Pancreas (tissue), 10 donors: ENCODE results near the gene NOS1AP. TPM values are rescaled to one million over a fixed set of nuclear protein-coding genes. Genes with fewer than 3 reads are reported as not detected.
A peak's percentile ranks its signal among the peaks of the same experiment; 100 is the strongest.

Source experiments
- ATAC-seq, 4 donors: fragments of 200-7000 bp; cut with Tn5 transposase; one replicate each; pipeline versions ENCODE4 v1.8.0 to v1.9.1; 2020; ENCODE audit warnings: mild to moderate bottlenecking in 4 of 4, moderate library complexity in 4 of 4
- DNase-seq, 6 donors: peaks; one replicate each; pipeline ENCODE4 v3.0.0-alpha.2; 2020
- FAIRE-seq: peaks from 2 replicates; lab custom pipeline; 2012; peaks lifted over from hg19 to GRCh38; lab: Jason Lieb, UNC
- H3K27ac ChIP-seq, 4 donors: fragments of 200-600 bp; sonication (generic); 1 replicate in 3 of 4; 2 replicates in 1 of 4; pipeline versions ENCODE4 v1.5.0 to v1.8.0; 2020
- H3K27me3 ChIP-seq, 4 donors: fragments of 200-600 bp; one replicate each; pipeline ENCODE4 v1.8.0; 2021
- H3K36me3 ChIP-seq, 3 donors: fragments of 200-600 bp; sonication (generic) in 1 of 3; one replicate each; pipeline versions ENCODE4 v1.5.0 to v1.8.0; 2020 to 2021
- H3K4me1 ChIP-seq, 3 donors: fragments of 200-600 bp; one replicate each; pipeline ENCODE4 v1.8.0; 2021
- H3K4me3 ChIP-seq, 4 donors: fragments of 200-600 bp; sonication (generic) in 2 of 4; one replicate each; pipeline versions ENCODE4 v1.5.0 to v1.8.0; 2020 to 2021
- H3K9me3 ChIP-seq, 4 donors: fragments of 200-600 bp; one replicate each; pipeline ENCODE4 v1.8.0; 2021
- CTCF ChIP-seq, 4 donors: fragments of 200-600 bp; sonication (generic) in 3 of 4; IDR thresholded peaks; one replicate each; pipeline versions ENCODE4 v1.5.0 to v1.8.0; 2021; ENCODE audit warnings: antibody characterized with exemption in 4 of 4
- WGBS, 2 donors: extraction: QIAGEN DNeasy Blood & Tissue Kit; methylation state at CpG; one replicate each; pipeline ENCODE4 v1.1.7; 2013; 5-methylcytosine and 5-hydroxymethylcytosine counted together
- intact Hi-C, 3 donors: fragments of 100-400 bp; cut with DNase I; formaldehyde crosslinking; loops; one replicate each; pipeline versions ENCODE4 v1.11.1 to v1.14.2; 2022
- polyA plus RNA-seq, 2 donors: library from polyadenylated mRNA; stranded (reverse); fragments of 200-250 nt; gene quantifications; one replicate each; pipeline ENCODE4 v1.2.3, GENCODE V29; 2013
- total RNA-seq, 6 donors: library from RNA; stranded (reverse); fragmentation: NEBNext Ultra II Directional in 4 of 6; extraction: Animal tissue kit (Norgen Biotek cat#: 25700) in 4 of 6; gene quantifications; one replicate each; pipeline versions ENCODE4 v1.2.1 to v1.2.4, GENCODE V29; 2021 to 2023
- donor health status: healthy with polysubstance abuse.
- donor health status: DM: no; HTN: no; CAD: no; lungs with moderate emphysema.
- donor health status: DM: no; HTN: no; CAD: no.
- donor health status: control.
- donor health status: control.
- donor health status: Bipolar disorder and iron deficiency.
- donor health status: DM: yes; HTN: yes; CAD: no.
- donor health status: DM: no; HTN: no; CAD: no.
- donor health status: DM: no; HTN: no; CAD: no.
- donor health status: DM: yes; HTN: yes; CAD: no.

The NOS1AP gene
- total and polyA plus RNA-seq, 8 donors: 0.40 to 2.8 (median 1.7) TPM

- Histone ChIP-seq H3K4me3 (no peak overlapping the region), H3K9me3 (no peaks in the 10 kb centered on the region), H3K27ac (peak overlapping the region in 2 of 4 donors; percentile 10 to 53), H3K36me3 (no peaks in the 10 kb centered on the region), H3K4me1 (peaks cover 7 to 13% (median 9%) of the 10 kb centered on the region in 3 donors), H3K27me3 (no peaks in the 10 kb centered on the region)
- intact Hi-C loops: no loop called here
- WGBS, 2 donors: 15 to 20% methylated on average over 4 of the region's 4 CpGs
- TF ChIP-seq CTCF (IDR thresholded peaks at IDR 0.05): no peak
- ATAC-seq (peak; percentile 71 to 89 (median 80)), DNase-seq (no peak), FAIRE-seq (no peak)
These were observed 62.2 kb downstream of the NOS1AP start for GRCh38 chr1:162131400-162132321.

GRCh38 chr1:162133566-162133965 lies 64.1 kb downstream of the NOS1AP start:
- TF ChIP-seq CTCF (IDR thresholded peaks at IDR 0.05): no peak
- H3K9me3 ChIP-seq: no peaks in the 10 kb centered on the region
- FAIRE-seq (no peak), DNase-seq (no peak), ATAC-seq (no peak)
- H3K27me3 ChIP-seq: no peaks in the 10 kb centered on the region
- no peak overlapping the region for H3K4me3 ChIP-seq
- no peaks in the 10 kb centered on the region for H3K36me3 ChIP-seq
- peaks cover 7 to 13% (median 9%) of the 10 kb centered on the region in 3 donors for H3K4me1 ChIP-seq
- 36 to 44% methylated on average over 2 of the region's 2 CpGs for WGBS, 2 donors
- H3K27ac ChIP-seq: no peak overlapping the region
- intact Hi-C loops: no loop called here

DNA sequence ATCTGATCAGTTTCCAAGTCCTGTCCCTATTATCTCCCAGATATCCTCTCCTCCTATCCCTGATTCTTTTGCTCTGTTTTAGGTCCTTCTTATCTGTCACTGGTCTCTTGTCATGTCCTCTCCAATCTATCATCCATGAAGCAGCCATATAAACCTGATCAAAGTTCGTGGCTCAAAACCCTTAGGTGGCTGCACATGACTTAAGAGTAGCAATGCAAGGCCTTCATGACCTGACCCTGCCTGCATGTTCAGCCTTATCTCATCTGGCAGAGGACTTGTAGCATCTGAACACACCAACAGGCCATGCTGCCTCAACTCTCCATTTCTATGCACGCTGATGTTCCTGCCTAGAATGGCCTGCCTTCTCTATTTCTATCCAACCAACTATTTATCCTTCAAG lies 65.2 kb downstream of the NOS1AP start:
- 93 to 94% methylated on average over 2 of the region's 2 CpGs for WGBS, 2 donors
- Histone ChIP-seq H3K36me3 (no peaks in the 10 kb centered on the region), H3K9me3 (no peaks in the 10 kb centered on the region), H3K4me1 (peaks cover 7 to 13% (median 9%) of the 10 kb centered on the region in 3 donors), H3K27me3 (no peaks in the 10 kb centered on the region), H3K4me3 (no peak overlapping the region), H3K27ac (no peak overlapping the region)
- TF ChIP-seq CTCF (IDR thresholded peaks at IDR 0.05): no peak
- DNase-seq (no peak), ATAC-seq (no peak), FAIRE-seq (no peak)
- intact Hi-C loops: no loop called here

GRCh38 chr1:162135271-162135775 lies 65.8 kb downstream of the NOS1AP start:
- no peak for TF ChIP-seq CTCF (IDR thresholded peaks at IDR 0.05)
- FAIRE-seq (no peak), DNase-seq (no peak), ATAC-seq (no peak)
- Histone ChIP-seq H3K4me3 (no peak overlapping the region), H3K27me3 (no peaks in the 10 kb centered on the region), H3K36me3 (no peaks in the 10 kb centered on the region), H3K9me3 (no peaks in the 10 kb centered on the region), H3K27ac (no peak overlapping the region), H3K4me1 (peaks cover 7 to 13% (median 9%) of the 10 kb centered on the region in 3 donors)
- intact Hi-C loops: no loop called here
- WGBS, 2 donors: 93 to 96% methylated on average over 4 of the region's 4 CpGs
